ENCODE data around the gene TSPAN18. TPM values are rescaled to one million over a fixed set of nuclear protein-coding genes. Genes with fewer than 3 reads are reported as not detected.

TSPAN18 gene
- polyA plus RNA-seq, 1 experiment, result 0.98 TPM

- no peak overlapping the region for H3K27ac ChIP-seq (ENCODE audit: low read depth, low read length)
- peaks cover 29% of the 10 kb centered on the region for H3K27me3 ChIP-seq (ENCODE audit: control insufficient read depth, insufficient read depth, low read length)
- no peaks in the 10 kb centered on the region for H3K9me3 ChIP-seq (ENCODE audit: control insufficient read depth, insufficient read depth, low read length)
- no peak for DNase-seq (ENCODE audit: low read depth, low spot score)
- no peak overlapping the region for H3K4me3 ChIP-seq (ENCODE audit: low read depth, low read length)
- CTCF ChIA-PET, result interaction anchor here (1.0 to 1.6 kb wide), 2 partner anchors 190 to 293 kb away, joined by 5 read pairs; no protein-coding TSS in a partner anchor
- POLR2A ChIA-PET, result no interaction called here
- no peak for TF ChIP-seq CTCF (IDR thresholded peaks at IDR 0.05; ENCODE audit: low read depth, low read length)
Measured at GRCh38 chr11:44914105-44914504, 187.3 kb downstream of the TSPAN18 start.

GRCh38 chr11:44915004-44915403, 188.2 kb downstream of the TSPAN18 start:
- ChIA-PET CTCF (interaction anchor here (1.0 kb wide), 1 partner anchor 294 kb away, joined by 5 read pairs; no protein-coding TSS in a partner anchor), POLR2A (no interaction called here)
- no peak overlapping the region for H3K27ac ChIP-seq (ENCODE audit: low read depth, low read length)
- H3K4me3 ChIP-seq (ENCODE audit: low read depth, low read length), result no peak overlapping the region
- TF ChIP-seq CTCF (IDR thresholded peaks at IDR 0.05; ENCODE audit: low read depth, low read length), result no peak
- no peak for DNase-seq (ENCODE audit: low read depth, low spot score)
- H3K9me3 ChIP-seq (ENCODE audit: control insufficient read depth, insufficient read depth, low read length), result no peaks in the 10 kb centered on the region
- H3K27me3 ChIP-seq (ENCODE audit: control insufficient read depth, insufficient read depth, low read length), result peaks cover 33% of the 10 kb centered on the region

GRCh38 chr11:44915621-44916020, 188.9 kb downstream of the TSPAN18 start:
- no peak for TF ChIP-seq CTCF (IDR thresholded peaks at IDR 0.05; ENCODE audit: low read depth, low read length)
- Histone ChIP-seq H3K27me3 (ENCODE audit: control insufficient read depth, insufficient read depth, low read length) (peaks cover 35% of the 10 kb centered on the region), H3K27ac (ENCODE audit: low read depth, low read length) (no peak overlapping the region), H3K9me3 (ENCODE audit: control insufficient read depth, insufficient read depth, low read length) (no peaks in the 10 kb centered on the region), H3K4me3 (ENCODE audit: low read depth, low read length) (no peak overlapping the region)
- ChIA-PET POLR2A (no interaction called here), CTCF (no interaction called here)
- no peak for DNase-seq (ENCODE audit: low read depth, low spot score)

- H3K9me3 ChIP-seq (ENCODE audit: control insufficient read depth, insufficient read depth, low read length), result no peaks in the 10 kb centered on the region
- ChIA-PET CTCF (no interaction called here), POLR2A (no interaction called here)
- no peak for DNase-seq (ENCODE audit: low read depth, low spot score)
- peaks cover 40% of the 10 kb centered on the region for H3K27me3 ChIP-seq (ENCODE audit: control insufficient read depth, insufficient read depth, low read length)
- TF ChIP-seq CTCF (IDR thresholded peaks at IDR 0.05; ENCODE audit: low read depth, low read length), result no peak
- H3K27ac ChIP-seq (ENCODE audit: low read depth, low read length), result no peak overlapping the region
- no peak overlapping the region for H3K4me3 ChIP-seq (ENCODE audit: low read depth, low read length)
Measured at GRCh38 chr11:44916331-44916730, 189.6 kb downstream of the TSPAN18 start.

- H3K9me3 ChIP-seq (ENCODE audit: control insufficient read depth, insufficient read depth, low read length), result no peaks in the 10 kb centered on the region
- no peak overlapping the region for H3K4me3 ChIP-seq (ENCODE audit: low read depth, low read length)
- no peak for TF ChIP-seq CTCF (IDR thresholded peaks at IDR 0.05; ENCODE audit: low read depth, low read length)
- no peak for DNase-seq (ENCODE audit: low read depth, low spot score)
- CTCF ChIA-PET, result no interaction called here
- H3K27ac ChIP-seq (ENCODE audit: low read depth, low read length), result no peak overlapping the region
- POLR2A ChIA-PET, result no interaction called here
- peaks cover 41% of the 10 kb centered on the region for H3K27me3 ChIP-seq (ENCODE audit: control insufficient read depth, insufficient read depth, low read length)
Measured at GRCh38 chr11:44916801-44917385, 190.1 kb downstream of the TSPAN18 start.
